HG02938 (cell line): Measurements from ENCODE around the gene OTOG.

Experiments used
- ATAC-seq: cut with Tn5 transposase; IDR thresholded peaks from one replicate; pipeline ENCODE4 v1.9.1; 2021; ENCODE audit warnings: mild to moderate bottlenecking, moderate library complexity; ENCODE audit not compliant: unreplicated experiment

Gene OTOG

GRCh38 chr11:17602105-17603001 is 55.3 kb downstream of the OTOG start:
- no peak for ATAC-seq

GRCh38 chr11:17603056-17603825 is 56.2 kb downstream of the OTOG start:
- ATAC-seq = no peak

- ATAC-seq = no peak
These were observed 57.3 kb downstream of the OTOG start for GRCh38 chr11:17604201-17604914.

- no peak for ATAC-seq
These were observed 57.8 kb downstream of the OTOG start for GRCh38 chr11:17604915-17605233.

- ATAC-seq = no peak
These were observed 58.6 kb downstream of the OTOG start for GRCh38 chr11:17605651-17606122.

- no peak for ATAC-seq
These were observed 59.4 kb downstream of the OTOG start for GRCh38 chr11:17606233-17607082.

- ATAC-seq = no peak
These were observed 60.0 kb downstream of the OTOG start for GRCh38 chr11:17607083-17607429.

GRCh38 chr11:17607591-17608570 is 60.8 kb downstream of the OTOG start:
- no peak for ATAC-seq

- no peak for ATAC-seq
These were observed 61.8 kb downstream of the OTOG start for GRCh38 chr11:17608821-17609220.

GRCh38 chr11:17609291-17610084 is 62.4 kb downstream of the OTOG start:
- ATAC-seq = no peak

- ATAC-seq = no peak
These were observed 63.2 kb downstream of the OTOG start for GRCh38 chr11:17610085-17610894.

GRCh38 chr11:17611049-17611448 is 64.0 kb downstream of the OTOG start:
- no peak for ATAC-seq

GRCh38 chr11:17611503-17612220 is 64.6 kb downstream of the OTOG start:
- ATAC-seq = no peak

GRCh38 chr11:17612221-17613188 is 65.4 kb downstream of the OTOG start:
- no peak for ATAC-seq

GRCh38 chr11:17613428-17613962 is 66.4 kb downstream of the OTOG start:
- ATAC-seq = no peak

GRCh38 chr11:17613983-17614382 is 66.9 kb downstream of the OTOG start:
- ATAC-seq = no peak
